Right ventricle myocardium inferior (tissue), 1 donor: ENCODE measurements around the gene SEPTIN5. TPM values are rescaled to one million over a fixed set of nuclear protein-coding genes. Genes with fewer than 3 reads are reported as not detected.
"Not testable (repeated sequence)": the region's sequence is repeated elsewhere in the genome, so short reads cannot be mapped to it uniquely, and the experiment has no call there.

Source experiments
- ATAC-seq: fragments of 200-7000 bp; cut with Tn5 transposase; one replicate; pipeline ENCODE4 v1.9.1; 2020; ENCODE audit warnings: mild to moderate bottlenecking, moderate library complexity
- DNase-seq: peaks from one replicate; pipeline ENCODE4 v3.0.0; 2021; ENCODE audit errors: missing footprints
- intact Hi-C: fragments of 100-400 bp; cut with DNase I; formaldehyde crosslinking; loops from one replicate; pipeline ENCODE4 v1.11.0; 2022
- long read RNA-seq: library from polyadenylated mRNA; unstranded; transcript quantifications from one replicate; pipeline ENCODE4 v2.0.0, GENCODE V29; 2021
- total RNA-seq: library from RNA; stranded (reverse); fragmentation: NEBNext Ultra II Directional; extraction: Animal tissue kit (Norgen Biotek cat#: 25700); gene quantifications from one replicate; pipeline ENCODE4 v1.2.1, GENCODE V29; 2021
- donor health status: DM: no; HTN: yes; CAD: no; lungs with severe emphysema.

SEPTIN5 gene
- total RNA-seq = 120 TPM
- long read RNA-seq, transcript SEPT5-201 (11 exons, 1,588 nt) = major isoform, 175 of 265 reads
- long read RNA-seq, partial matches to known transcripts = 49 of 265 reads
- long read RNA-seq, other reads (novel, unspliced or antisense) = 38 of 265 reads

- peak; percentile 76 for DNase-seq
- ATAC-seq = peak; percentile 4
- intact Hi-C loops = loop anchor here (2.0 kb wide), 1 partner anchor 36 kb away; no protein-coding TSS in a partner anchor
These were observed at the start of gene SEPTIN5 for GRCh38 chr22:19714312-19715187. Gene SEPTIN5 (plus strand): TSS chr22:19714503. CDS start chr22:19714589, 86 bp downstream.

GRCh38 chr22:19664951-19665783, 49.1 kb upstream of the SEPTIN5 start:
- DNase-seq (no peak), ATAC-seq (no peak)
- intact Hi-C loops = no loop called here

- ATAC-seq = no peak
- intact Hi-C loops = no loop called here
- no peak for DNase-seq
These were observed 48.3 kb upstream of the SEPTIN5 start for GRCh38 chr22:19665784-19666672.

GRCh38 chr22:19666673-19667593, 47.4 kb upstream of the SEPTIN5 start:
- no peak for DNase-seq
- ATAC-seq = no peak
- intact Hi-C loops = no loop called here

GRCh38 chr22:19667872-19668740, 46.2 kb upstream of the SEPTIN5 start:
- ATAC-seq (no peak), DNase-seq (no peak)
- intact Hi-C loops = no loop called here

GRCh38 chr22:19668748-19669147, 45.6 kb upstream of the SEPTIN5 start:
- ATAC-seq (no peak), DNase-seq (no peak)
- intact Hi-C loops = no loop called here

GRCh38 chr22:19669570-19669969, 44.7 kb upstream of the SEPTIN5 start:
- intact Hi-C loops = no loop called here
- peak; percentile 49 for ATAC-seq
- DNase-seq = peak; percentile 63

- DNase-seq = no peak
- intact Hi-C loops = no loop called here
- ATAC-seq = no peak
These were observed 43.0 kb upstream of the SEPTIN5 start for GRCh38 chr22:19671316-19671715.

- intact Hi-C loops = no loop called here
- ATAC-seq = no peak
- no peak for DNase-seq
These were observed 42.1 kb upstream of the SEPTIN5 start for GRCh38 chr22:19672054-19672776.

GRCh38 chr22:19673660-19674059, 40.6 kb upstream of the SEPTIN5 start:
- ATAC-seq (no peak), DNase-seq (no peak)
- intact Hi-C loops = no loop called here

- no peak for DNase-seq
These were observed 40.0 kb upstream of the SEPTIN5 start for GRCh38 chr22:19674129-19674928.

GRCh38 chr22:19674929-19675253, 39.4 kb upstream of the SEPTIN5 start:
- DNase-seq (no peak), ATAC-seq (no peak)
- intact Hi-C loops = no loop called here

More at GRCh38 chr22:19674129-19674928, 40.0 kb upstream of the SEPTIN5 start:
- intact Hi-C loops = no loop called here
- ATAC-seq = no peak

- intact Hi-C loops = no loop called here
- ATAC-seq (no peak), DNase-seq (no peak)
These were observed 38.9 kb upstream of the SEPTIN5 start for GRCh38 chr22:19675428-19675827.

GRCh38 chr22:19676437-19676836, 37.9 kb upstream of the SEPTIN5 start:
- ATAC-seq, intact Hi-C loops, DNase-seq: not testable (repeated sequence)

GRCh38 chr22:19678949-19679521, 35.3 kb upstream of the SEPTIN5 start:
- DNase-seq (no peak), ATAC-seq (no peak)
- intact Hi-C loops = loop anchor here (2.0 kb wide), 1 partner anchor 36 kb away; the partner anchor contains the start of gene SEPTIN5
